Measurements from ENCODE around the gene UBAC1.
"Not testable (repeated sequence)": the region's sequence is repeated elsewhere in the genome, so short reads cannot be mapped to it uniquely, and the experiment has no call there.

UBAC1 gene

DNA sequence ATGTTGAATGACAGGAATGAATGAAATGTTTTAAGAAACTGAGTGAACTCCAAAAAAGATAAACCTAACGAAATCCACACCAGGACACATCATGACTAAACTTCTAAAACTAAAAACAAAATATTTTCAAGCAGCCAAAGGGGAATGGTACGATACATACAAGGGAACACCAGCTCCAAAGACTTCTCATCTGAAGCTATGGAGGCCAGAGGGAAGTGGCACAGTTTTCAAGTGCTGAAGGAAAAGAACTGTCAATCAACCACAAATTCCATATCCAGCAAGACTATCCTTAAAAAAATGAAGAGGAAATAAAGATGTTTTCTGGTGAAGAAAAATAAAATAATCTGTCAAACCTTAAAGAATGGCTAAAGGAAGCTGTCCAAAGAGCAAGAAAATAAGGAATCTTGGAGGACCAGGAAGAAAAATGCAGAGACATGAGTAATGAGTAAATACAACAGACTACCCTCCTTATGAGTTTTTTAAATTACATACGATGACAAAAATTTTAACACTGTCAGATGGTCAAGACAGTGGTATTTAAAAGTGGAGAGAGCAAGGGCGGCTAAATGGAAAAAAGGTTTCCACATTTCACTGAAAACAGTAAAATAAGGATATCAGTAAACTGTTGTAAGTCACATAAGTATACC lies 65.8 kb downstream of the UBAC1 start:
- H3K9ac ChIP-seq (ENCODE audit: low read depth, low read length, poor library complexity, severe bottlenecking) = no peak overlapping the region
- H4K20me1 ChIP-seq (ENCODE audit: insufficient read depth, low read length, poor library complexity, severe bottlenecking) = peaks cover 95% of the 10 kb centered on the region
- no peaks in the 10 kb centered on the region for H3K9me2 ChIP-seq (replicated peaks; ENCODE audit: low read depth, low read length)
- H3K36me3 ChIP-seq (ENCODE audit: insufficient read depth, low read length) = no peaks in the 10 kb centered on the region
- peaks cover 7% of the 10 kb centered on the region; the same call in 1 of the 2 replicates for H3F3A ChIP-seq (ENCODE audit: low read depth)
- no peaks in the 10 kb centered on the region for H3K9me3 ChIP-seq (ENCODE audit: insufficient read depth, low read depth, low read length)
- no peaks in the 10 kb centered on the region for H3K27me3 ChIP-seq (ENCODE audit: insufficient read depth, low read length, poor library complexity, severe bottlenecking)
- no peak overlapping the region for H2AFZ ChIP-seq (ENCODE audit: low read length)
- peaks cover 99% of the 10 kb centered on the region for H3K79me2 ChIP-seq (ENCODE audit: insufficient read depth, low read length)
- H3K4me1 ChIP-seq (ENCODE audit: insufficient read depth, low read length, poor library complexity, severe bottlenecking) = peaks cover 29% of the 10 kb centered on the region
- no peak overlapping the region for H3K4me2 ChIP-seq (ENCODE audit: low read depth, low read length, poor library complexity, severe bottlenecking)
- H3K4me3 ChIP-seq (ENCODE audit: low read length, poor library complexity, severe bottlenecking) = no peak overlapping the region
- no peak for TF ChIP-seq EZH2phosphoT487 (IDR thresholded peaks at IDR 0.05; ENCODE audit: borderline replicate concordance)
- TF ChIP-seq, protein P1, sequence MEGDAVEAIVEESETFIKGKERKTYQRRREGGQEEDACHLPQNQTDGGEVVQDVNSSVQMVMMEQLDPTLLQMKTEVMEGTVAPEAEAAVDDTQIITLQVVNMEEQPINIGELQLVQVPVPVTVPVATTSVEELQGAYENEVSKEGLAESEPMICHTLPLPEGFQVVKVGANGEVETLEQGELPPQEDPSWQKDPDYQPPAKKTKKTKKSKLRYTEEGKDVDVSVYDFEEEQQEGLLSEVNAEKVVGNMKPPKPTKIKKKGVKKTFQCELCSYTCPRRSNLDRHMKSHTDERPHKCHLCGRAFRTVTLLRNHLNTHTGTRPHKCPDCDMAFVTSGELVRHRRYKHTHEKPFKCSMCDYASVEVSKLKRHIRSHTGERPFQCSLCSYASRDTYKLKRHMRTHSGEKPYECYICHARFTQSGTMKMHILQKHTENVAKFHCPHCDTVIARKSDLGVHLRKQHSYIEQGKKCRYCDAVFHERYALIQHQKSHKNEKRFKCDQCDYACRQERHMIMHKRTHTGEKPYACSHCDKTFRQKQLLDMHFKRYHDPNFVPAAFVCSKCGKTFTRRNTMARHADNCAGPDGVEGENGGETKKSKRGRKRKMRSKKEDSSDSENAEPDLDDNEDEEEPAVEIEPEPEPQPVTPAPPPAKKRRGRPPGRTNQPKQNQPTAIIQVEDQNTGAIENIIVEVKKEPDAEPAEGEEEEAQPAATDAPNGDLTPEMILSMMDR (conservative IDR thresholded peaks at IDR 0.05; ENCODE audit: low read length) = no peak

DNA sequence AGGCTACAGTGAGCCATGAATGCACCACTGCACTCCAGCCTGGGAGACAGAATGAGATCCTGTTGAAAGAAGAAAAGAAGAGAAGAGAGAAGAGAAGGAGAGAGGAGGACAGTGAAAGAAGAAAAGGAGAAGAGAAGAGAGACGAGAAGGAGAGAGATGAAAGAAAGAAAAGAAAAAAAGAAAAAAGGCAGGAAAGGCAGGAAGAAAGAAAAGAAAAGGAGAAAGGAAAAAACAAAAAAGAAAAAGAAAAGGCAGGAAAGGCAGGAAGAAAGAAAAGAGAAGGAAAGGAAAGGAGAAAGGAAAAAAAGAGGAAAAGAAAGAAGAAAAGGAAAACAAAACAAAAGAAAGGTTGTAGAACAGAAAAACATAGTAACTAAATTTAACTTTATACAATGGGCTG lies 68.1 kb downstream of the UBAC1 start:
- H3K36me3 ChIP-seq (ENCODE audit: insufficient read depth, low read length) = no peaks in the 10 kb centered on the region
- H3K4me2 ChIP-seq (ENCODE audit: low read depth, low read length, poor library complexity, severe bottlenecking) = no peak overlapping the region
- H4K20me1 ChIP-seq (ENCODE audit: insufficient read depth, low read length, poor library complexity, severe bottlenecking) = peaks cover 95% of the 10 kb centered on the region
- no peak overlapping the region for H3K4me3 ChIP-seq (ENCODE audit: low read length, poor library complexity, severe bottlenecking)
- TF ChIP-seq EZH2phosphoT487 (IDR thresholded peaks at IDR 0.05; ENCODE audit: borderline replicate concordance) = no peak
- TF ChIP-seq, protein P1 (conservative IDR thresholded peaks at IDR 0.05; ENCODE audit: low read length) = no peak
- H3F3A ChIP-seq (ENCODE audit: low read depth) = no peaks in the 10 kb centered on the region
- no peaks in the 10 kb centered on the region for H3K9me2 ChIP-seq (replicated peaks; ENCODE audit: low read depth, low read length)
- no peaks in the 10 kb centered on the region for H3K9me3 ChIP-seq (ENCODE audit: insufficient read depth, low read depth, low read length)
- H2AFZ ChIP-seq (ENCODE audit: low read length) = no peak overlapping the region
- no peaks in the 10 kb centered on the region for H3K27me3 ChIP-seq (ENCODE audit: insufficient read depth, low read length, poor library complexity, severe bottlenecking)
- peaks cover 23% of the 10 kb centered on the region for H3K4me1 ChIP-seq (ENCODE audit: insufficient read depth, low read length, poor library complexity, severe bottlenecking)
- no peak overlapping the region for H3K9ac ChIP-seq (ENCODE audit: low read depth, low read length, poor library complexity, severe bottlenecking)
- peaks cover 100% of the 10 kb centered on the region for H3K79me2 ChIP-seq (ENCODE audit: insufficient read depth, low read length)

DNA sequence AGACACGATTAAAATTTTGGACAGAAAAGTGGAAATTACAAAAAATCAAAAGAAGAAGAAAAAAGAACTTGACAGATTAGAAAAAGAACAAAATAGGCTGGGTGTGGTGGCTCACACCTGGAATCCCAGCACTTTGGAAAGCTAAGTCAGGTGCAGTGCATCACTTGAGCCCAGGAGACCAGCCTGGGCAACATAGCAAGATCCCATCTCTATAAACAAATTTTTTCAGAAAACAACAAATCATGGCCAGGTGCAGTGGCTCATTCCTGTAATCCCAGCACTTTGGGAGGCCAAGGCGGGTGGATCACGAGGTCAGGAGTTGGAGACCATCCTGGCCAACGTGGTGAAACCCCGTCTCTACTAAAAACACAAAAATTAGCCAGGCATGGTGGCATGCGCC lies 68.8 kb downstream of the UBAC1 start:
- peaks cover 100% of the 10 kb centered on the region for H3K79me2 ChIP-seq (ENCODE audit: insufficient read depth, low read length)
- H3K36me3 ChIP-seq (ENCODE audit: insufficient read depth, low read length); H3K9me2 ChIP-seq (replicated peaks; ENCODE audit: low read depth, low read length); H3K4me2 ChIP-seq (ENCODE audit: low read depth, low read length, poor library complexity, severe bottlenecking); H3K9ac ChIP-seq (ENCODE audit: low read depth, low read length, poor library complexity, severe bottlenecking); H2AFZ ChIP-seq (ENCODE audit: low read length); H3F3A ChIP-seq (ENCODE audit: low read depth); H3K9me3 ChIP-seq (ENCODE audit: insufficient read depth, low read depth, low read length); H3K27me3 ChIP-seq (ENCODE audit: insufficient read depth, low read length, poor library complexity, severe bottlenecking); H3K4me3 ChIP-seq (ENCODE audit: low read length, poor library complexity, severe bottlenecking): not testable (repeated sequence)
- peaks cover 30% of the 10 kb centered on the region for H3K4me1 ChIP-seq (ENCODE audit: insufficient read depth, low read length, poor library complexity, severe bottlenecking)
- H4K20me1 ChIP-seq (ENCODE audit: insufficient read depth, low read length, poor library complexity, severe bottlenecking) = peaks cover 95% of the 10 kb centered on the region

DNA sequence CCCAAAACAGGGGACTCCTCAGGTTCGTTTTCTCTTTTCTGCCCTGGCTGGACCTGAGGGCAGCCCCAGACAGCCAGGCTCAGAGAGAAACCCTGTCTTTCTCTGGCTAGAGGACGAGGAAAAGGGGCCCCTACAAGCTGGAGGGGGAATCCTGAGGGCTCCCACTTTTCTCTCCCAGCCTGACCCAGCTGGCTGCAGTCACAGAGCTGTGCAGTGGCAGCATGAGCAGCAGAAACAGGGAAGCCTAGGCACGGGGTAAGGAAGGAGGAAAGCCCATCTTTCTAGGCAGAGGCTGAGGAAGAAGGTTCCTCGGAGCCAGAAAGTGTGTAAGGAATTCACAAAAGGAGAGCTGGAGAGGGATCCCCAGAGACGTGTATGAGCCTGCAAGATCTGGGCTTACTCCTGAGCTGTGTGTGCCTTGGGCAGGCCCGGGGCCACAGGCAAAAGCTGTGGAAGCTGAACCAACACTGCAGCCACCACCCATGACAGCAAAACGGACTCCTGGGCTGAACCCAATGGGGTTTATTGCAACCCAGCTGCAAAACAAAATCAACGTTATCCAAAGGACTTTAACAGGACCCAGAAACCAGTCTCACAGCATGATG lies 70.0 kb downstream of the UBAC1 start:
- peaks cover 41% of the 10 kb centered on the region for H3K4me1 ChIP-seq (ENCODE audit: insufficient read depth, low read length, poor library complexity, severe bottlenecking)
- H3K36me3 ChIP-seq (ENCODE audit: insufficient read depth, low read length) = no peaks in the 10 kb centered on the region
- no peak for TF ChIP-seq EZH2phosphoT487 (IDR thresholded peaks at IDR 0.05; ENCODE audit: borderline replicate concordance)
- H3K4me2 ChIP-seq (ENCODE audit: low read depth, low read length, poor library complexity, severe bottlenecking) = no peak overlapping the region
- no peaks in the 10 kb centered on the region for H3K9me2 ChIP-seq (replicated peaks; ENCODE audit: low read depth, low read length)
- H3K9ac ChIP-seq (ENCODE audit: low read depth, low read length, poor library complexity, severe bottlenecking) = no peak overlapping the region
- H3F3A ChIP-seq (ENCODE audit: low read depth) = no peaks in the 10 kb centered on the region
- H3K4me3 ChIP-seq (ENCODE audit: low read length, poor library complexity, severe bottlenecking) = no peak overlapping the region
- H4K20me1 ChIP-seq (ENCODE audit: insufficient read depth, low read length, poor library complexity, severe bottlenecking) = peaks cover 95% of the 10 kb centered on the region
- H3K79me2 ChIP-seq (ENCODE audit: insufficient read depth, low read length) = peaks cover 100% of the 10 kb centered on the region
- H2AFZ ChIP-seq (ENCODE audit: low read length) = no peak overlapping the region
- H3K27me3 ChIP-seq (ENCODE audit: insufficient read depth, low read length, poor library complexity, severe bottlenecking) = no peaks in the 10 kb centered on the region
- no peaks in the 10 kb centered on the region for H3K9me3 ChIP-seq (ENCODE audit: insufficient read depth, low read depth, low read length)

Data from Loucy (cell line).